Endometrial microvascular endothelial cells (primary cell): ENCODE results near the gene NKD2. TPM values are rescaled to one million over a fixed set of nuclear protein-coding genes. Genes with fewer than 3 reads are reported as not detected.

ENCODE experiments used
- in situ Hi-C: cut with HindIII; loops from 2 replicates; pipeline ENCODE4 v1.10.0; 2017; ENCODE audit warnings: low sequenced_read_pairs, low pct_unique_long_range_greater_than_20kb; ENCODE audit errors: inconsistent ontology term
- total RNA-seq: library from RNA; depleted of rRNA; stranded (reverse); fragments of >200 nt; gene quantifications from one replicate; pipeline ENCODE4 v1.2.3, GENCODE V29; 2015; ENCODE audit errors: inconsistent ontology term

NKD2 gene
- total RNA-seq, 1 donor from 2014 or later = not detected

DNA sequence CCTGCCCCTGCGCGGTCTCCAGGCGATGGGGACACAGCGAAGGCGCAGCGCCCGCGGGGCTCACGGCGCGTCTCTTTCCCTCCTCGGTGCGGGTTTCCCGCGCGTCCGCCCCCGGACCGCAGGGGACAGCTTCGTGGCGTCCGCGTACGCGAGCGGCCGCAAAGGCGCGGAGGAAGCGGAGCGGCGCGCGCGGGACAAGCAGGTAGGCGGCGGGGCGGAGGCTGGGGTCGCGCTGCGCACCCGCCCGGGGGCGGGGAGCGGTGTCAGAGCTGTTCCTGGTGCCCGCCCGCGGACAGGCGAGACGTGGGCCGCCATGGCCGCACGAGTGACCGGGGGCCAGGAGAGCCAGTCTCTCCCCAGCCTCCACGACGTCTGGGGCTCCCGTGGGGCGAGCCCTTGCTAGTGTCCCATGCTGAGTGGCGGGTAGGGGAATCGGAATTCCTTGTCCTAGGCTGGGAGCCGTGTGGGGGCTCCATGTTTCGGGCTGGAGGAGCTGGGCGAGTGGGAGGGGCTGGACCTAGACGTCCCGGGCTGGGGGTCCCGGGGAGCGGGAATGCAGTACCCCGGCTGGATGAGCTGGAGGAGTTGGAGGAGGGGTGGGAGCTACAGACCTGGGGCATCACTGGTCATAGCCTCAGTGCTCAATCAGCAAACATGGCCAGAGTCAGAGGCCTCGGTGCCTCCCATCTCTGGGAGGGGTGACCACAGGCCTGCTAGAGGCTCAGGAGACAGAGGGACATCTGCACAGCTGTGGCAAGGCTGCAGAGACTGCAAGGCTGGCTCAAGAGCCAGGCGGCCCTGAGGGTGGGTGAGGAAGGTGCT lies 968 bp downstream of the NKD2 start:
- in situ Hi-C loops = no loop called here

DNA sequence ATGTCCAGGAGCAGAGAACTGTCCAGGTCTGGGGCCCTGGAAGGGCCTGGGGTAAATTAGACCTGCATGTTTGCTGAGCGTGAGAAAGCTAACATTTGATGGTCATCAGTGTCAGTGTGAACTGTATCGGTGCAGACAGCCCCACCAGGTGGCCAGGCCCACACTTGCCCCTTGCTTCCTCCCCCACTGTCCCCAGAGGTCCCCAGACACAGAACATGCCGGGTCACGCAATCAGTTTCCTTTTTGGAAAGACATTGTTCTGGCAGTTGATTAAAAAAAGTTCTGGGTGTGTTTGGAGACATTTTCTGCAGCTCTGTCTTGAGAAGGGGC lies 1.5 kb downstream of the NKD2 start:
- in situ Hi-C loops = no loop called here

DNA sequence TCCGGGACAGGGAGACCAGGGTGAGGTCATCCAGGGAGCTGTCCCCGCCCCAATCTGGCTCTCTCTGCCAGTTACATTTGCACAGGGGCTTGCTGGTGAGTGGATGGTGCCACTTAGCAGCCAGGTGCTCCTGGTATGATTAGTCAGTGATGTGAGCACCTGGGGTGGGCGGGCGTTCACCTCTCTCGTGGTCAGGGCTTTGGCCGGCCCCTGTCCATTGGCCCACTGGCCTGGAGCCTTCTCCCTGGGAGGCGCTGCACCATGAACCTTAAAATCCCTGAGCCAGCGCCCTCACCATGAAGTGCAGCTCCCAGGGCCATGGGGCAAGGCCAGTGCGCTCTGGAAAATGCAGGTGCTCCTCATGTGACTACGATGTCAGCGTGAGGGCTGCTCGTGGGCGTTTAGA lies 2.0 kb downstream of the NKD2 start:
- in situ Hi-C loops = no loop called here

DNA sequence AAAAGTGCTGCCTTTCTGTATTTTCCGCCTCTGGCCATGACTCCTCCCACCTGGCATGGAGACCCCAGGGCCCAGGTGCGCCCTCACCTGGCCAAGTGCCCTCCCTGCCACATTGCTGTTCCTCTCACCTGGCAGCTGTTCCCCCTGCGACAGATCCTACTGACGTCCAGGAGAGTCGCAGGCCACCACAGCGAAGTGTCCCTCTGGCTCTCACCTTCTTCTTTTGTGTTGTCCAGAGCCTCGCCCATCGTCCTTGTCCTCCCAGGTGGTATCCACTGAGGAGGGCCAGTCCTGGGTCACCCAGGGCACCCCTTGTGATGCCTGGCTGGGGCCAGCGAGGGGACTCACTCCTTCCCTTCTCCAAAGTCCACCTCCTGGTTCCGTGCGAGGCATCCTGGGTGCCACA lies 2.6 kb downstream of the NKD2 start:
- in situ Hi-C loops = no loop called here

DNA sequence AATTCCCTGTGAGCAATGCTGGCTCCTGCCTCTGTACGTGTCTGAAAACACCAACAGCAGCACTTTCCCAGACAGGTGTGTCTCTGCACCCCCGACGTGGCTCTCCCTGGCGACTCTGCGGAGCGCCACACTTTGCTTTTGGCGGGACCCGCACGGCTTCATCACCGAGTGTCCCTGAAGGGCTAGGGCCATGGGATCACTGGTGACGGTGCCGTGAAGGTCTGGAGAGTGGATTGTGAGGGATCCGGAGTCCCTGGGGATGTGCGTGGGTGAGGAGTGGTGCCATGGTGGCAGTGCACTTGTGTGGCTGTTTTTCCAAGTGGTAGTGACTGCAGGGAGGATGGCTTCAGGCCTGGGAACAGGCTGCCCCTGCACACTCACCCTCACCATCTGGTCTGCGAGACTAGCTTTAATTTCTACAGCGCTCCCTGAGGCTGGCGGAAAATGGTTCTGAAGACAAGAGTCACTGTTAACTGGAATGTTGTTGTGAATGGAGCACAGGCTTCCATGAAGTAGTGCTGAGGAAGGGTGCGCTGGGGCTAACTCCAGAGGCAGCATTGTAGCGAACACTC lies 3.2 kb downstream of the NKD2 start:
- in situ Hi-C loops = no loop called here

DNA sequence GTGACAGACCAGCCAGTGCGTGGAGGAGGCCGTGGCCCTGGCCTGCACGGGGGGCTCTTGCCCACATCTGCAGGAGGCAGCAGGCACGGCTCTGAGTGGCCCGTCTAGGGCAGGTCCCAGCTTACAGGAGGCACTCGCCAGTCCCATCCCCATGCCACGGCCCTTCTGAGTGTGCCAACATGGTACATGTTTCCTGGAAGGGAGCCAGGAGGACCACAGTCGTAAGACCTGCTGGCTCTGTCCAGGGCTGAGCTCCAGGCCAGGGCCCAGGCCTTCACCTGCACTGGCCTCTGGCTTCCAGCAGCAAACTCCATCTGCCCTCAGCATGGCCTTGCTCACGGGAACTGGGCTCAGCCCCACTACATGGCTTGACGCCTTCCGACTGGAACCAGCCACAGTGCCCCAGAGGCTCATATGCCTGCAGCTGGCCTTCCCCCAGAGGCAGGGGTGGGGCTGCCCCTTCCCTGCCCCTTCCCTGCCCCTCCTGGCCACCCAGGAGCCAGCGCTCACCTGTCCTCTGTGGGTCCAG lies 3.8 kb downstream of the NKD2 start:
- in situ Hi-C loops = no loop called here

DNA sequence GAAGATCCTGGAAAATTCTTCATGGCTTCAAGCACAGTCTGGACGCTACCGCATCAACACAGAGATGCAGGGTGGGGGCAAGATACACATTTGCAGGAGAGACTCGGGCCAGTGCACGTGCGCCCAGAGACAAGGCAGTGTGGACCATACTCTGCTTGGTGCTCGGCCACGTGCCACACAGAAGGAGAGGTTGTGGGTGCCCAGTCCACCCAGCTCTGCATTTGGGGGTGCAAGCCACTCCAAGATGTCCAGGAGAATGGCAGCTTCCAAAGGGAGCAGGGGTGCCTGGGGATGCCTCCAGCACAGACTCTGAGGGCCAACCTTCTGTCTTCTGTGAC lies 4.3 kb downstream of the NKD2 start:
- in situ Hi-C loops = no loop called here

DNA sequence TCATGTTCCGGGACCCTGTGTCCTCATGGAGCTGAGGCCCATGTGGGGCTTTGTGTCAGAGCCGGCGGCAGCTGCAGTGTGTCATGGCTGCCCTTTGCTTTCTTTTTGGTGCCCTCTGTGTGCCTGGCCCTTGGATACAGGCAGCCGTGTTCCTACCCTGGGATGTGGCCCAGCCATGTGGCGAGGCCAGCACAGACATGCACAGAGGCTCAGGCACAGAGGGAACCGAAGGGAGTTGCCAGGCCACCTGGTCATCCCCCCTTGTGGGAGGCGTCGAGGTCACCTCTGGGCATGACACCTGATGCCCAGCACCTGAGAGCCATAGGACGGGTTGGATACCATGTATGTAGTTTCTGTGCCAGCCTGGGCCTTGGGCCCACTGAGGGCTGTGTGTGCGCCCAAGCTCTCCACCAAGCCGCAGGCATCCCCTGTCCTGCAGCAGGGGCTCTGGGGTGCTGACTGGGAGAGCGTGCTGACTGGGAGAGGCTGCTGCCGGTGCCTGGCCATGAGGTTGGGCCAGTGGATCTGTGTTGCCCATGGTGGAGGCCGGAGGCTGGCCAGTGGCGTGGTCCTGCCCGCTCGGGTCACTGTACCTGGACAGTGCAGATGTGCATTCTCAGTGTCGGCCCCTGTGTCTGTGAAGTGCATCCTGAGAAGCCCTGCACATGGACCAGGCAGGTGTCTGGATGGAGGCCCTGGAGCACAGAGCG lies 4.8 kb downstream of the NKD2 start:
- in situ Hi-C loops = no loop called here

DNA sequence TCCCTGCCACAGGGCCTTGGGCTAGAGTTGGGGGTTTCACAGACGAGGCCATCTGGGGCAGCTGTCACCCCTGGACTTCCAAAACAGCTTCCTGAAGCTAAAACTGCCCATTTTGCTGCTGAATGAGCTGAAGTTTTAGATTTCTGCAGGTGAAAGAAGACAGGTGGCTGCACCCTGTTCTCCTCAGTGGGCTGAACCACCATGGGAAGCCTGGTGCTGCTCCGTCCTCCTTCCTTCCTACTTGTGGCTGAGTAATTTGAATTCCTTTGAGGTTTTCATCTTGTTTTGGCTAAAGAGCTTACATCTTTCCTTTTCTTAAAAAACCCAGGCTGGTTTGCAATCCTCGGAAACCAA lies 5.3 kb downstream of the NKD2 start:
- in situ Hi-C loops = no loop called here

DNA sequence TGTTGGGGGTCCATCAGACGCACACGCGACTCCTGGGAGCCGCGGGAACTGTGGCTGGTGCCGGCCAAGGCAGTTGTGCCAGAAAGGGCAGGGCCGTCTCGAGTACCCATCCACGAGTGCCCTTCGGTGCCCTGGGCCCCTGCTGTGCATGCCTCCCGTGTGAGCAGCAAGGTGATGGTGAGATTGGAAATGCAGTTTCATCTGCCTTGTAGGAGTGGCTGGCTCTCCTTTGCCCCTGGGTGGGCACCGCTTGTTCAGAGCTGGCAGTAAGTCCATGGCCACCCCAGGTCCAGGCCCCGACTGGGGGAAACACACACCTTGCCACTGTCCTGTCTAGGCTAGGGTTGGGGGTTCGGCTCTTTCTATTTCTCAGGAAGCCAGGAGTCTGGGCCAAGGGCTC lies 5.7 kb downstream of the NKD2 start:
- in situ Hi-C loops = no loop called here

DNA sequence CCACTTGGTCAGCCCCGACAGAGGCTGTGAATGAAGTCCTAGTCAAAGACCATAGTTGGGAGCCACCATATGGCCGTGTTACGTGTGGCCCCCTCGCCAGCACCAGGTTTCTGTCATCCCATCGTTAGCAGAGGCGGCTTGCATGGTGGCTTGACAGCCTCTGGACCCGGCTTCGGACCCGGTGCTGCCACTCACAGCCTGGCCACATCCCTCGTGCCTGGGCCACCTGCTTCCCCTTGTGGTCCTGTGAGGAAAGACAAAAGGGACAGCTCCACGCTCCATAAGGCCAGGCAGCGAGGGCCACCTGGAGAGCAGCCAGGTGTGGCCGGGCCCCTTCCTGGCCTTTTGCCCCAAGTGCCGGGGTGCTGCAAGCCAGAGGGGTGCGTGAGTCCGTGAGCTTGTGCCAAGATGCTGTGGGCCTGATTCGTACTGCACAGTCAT lies 6.2 kb downstream of the NKD2 start:
- in situ Hi-C loops = no loop called here

DNA sequence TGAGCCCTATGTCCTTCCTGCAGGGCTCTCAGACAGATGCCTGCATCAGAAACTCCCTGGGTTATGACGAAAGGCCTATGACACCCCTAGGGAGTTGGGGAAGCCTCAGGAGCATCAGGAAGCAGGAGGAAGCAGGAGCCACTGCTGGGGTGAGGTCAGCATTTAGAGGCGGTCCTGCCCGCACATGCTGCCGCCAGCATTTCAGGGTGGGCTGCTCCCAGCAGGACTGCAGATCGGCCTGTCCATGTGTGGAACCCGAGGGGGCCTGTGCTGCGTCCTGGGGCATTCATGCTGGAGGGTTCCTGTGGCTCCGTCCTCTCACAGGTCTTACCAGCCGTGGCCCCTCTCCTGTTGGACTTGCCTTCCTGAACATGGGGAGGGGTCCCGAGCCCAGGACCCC lies 6.9 kb downstream of the NKD2 start:
- in situ Hi-C loops = no loop called here

DNA sequence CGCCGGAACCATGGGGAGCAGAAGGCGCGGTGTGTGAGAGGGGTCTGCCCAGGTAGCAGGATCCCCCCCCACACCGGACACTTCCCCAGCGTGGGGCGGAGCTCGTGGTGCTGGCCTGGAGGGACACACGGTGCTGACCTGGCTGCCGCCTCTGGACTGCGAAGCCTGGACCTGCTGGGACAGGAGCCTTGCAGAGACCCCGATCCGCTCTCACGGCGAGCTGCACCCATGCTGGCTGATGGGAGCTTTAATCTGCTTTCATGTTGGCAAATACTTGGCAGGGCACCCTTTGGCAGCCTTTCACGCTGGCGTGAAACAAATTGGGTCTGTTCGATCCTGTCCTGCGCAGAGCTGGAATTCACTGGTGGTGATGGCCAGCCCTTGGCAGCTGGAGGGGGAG lies 7.4 kb downstream of the NKD2 start:
- in situ Hi-C loops = no loop called here

DNA sequence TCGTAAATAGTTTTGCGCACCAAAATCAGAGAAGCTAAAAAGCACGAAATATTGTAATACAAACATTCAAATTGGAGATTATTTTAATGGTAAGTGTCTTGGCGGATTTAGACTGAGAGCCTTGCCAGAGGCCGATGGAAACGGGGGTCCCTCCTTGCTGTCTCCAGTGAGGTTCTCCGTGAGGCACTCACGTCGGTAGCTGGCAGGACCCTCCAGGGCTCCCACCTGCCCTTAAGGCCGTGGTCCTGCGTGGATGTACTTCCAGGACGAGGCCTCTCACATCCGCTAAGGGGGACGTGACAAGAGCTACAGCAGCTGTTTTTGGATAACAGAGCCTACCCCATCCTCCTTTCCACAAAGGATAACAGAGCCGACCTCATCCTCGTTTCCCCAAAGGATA lies 7.9 kb downstream of the NKD2 start:
- in situ Hi-C loops = no loop called here

DNA sequence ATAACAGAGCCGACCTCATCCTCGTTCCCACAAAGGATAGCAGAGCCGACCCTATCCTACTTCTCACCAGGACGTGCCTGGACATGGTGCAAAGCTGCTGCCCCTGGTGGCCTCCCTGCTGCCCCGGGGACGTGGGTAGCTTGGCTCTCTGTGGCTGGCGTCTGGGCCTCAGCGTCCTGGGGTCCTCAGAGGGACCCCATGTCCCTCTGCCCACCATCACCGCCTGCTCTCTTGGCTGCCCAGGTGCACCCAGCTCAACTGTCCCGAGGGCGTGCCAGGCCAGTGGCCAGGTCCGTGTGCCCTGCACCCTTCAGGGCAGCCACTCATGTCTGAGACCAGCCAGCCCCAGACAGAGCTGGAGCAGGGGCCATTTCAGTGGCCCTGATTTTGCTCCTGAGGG lies 8.5 kb downstream of the NKD2 start:
- in situ Hi-C loops = no loop called here

DNA sequence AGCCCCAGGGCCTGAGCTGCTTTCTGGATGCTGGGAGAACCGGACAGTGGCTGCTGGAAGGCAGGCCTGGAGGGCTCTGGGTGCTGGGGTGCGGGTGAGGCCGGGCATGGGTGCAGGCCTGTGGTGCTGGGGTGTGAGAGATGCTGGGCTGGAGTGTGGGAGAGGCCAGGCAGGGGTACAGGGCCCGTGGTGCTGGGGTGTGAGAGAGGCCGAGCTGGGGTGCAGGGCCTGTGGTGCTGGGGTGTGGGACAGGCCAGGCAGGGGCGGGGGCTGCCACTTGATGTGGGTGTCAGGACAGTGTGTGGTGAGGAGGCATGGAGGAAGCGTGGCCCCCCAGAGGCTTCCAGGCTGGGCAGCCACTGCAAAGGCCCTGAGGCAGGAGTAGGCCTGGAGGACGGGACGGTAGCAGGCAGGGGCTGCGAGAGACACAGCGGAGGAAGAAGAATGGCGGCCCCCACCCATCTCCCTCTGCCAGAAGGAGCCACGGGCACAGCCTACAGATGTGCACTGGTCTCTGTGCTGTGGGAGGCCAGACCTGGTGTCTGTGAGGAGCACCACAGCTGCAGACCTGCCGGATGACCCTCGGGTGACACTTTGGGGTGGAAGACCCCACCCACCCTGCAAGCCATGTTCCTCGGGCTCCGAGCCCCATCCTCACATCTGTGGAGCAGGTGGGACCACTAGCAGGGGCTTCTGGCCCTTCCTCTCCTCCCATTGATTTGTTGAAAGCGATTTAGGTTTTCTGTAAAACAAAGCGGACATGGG lies 9.3 kb downstream of the NKD2 start:
- in situ Hi-C loops = no loop called here

DNA sequence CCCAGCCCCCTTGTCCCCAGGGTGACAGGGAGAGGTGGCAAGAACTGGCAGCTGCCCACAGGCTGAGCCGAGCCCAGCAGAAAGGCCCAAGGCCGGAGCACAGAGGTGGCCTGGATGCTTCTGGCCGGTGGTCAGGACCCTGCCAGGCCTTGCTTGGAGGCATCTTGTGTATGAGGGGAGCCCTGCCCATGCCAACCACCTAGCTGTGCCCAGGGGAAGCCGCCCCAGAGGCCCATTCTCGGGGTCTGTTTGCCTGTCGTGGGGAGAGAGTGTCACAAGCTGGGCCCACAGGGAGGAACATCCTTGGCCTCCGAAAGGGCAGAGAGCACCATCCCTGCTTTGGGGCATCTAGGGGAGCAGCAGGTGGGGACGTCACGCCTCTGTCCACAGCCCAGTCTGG lies 10.0 kb downstream of the NKD2 start:
- in situ Hi-C loops = no loop called here

DNA sequence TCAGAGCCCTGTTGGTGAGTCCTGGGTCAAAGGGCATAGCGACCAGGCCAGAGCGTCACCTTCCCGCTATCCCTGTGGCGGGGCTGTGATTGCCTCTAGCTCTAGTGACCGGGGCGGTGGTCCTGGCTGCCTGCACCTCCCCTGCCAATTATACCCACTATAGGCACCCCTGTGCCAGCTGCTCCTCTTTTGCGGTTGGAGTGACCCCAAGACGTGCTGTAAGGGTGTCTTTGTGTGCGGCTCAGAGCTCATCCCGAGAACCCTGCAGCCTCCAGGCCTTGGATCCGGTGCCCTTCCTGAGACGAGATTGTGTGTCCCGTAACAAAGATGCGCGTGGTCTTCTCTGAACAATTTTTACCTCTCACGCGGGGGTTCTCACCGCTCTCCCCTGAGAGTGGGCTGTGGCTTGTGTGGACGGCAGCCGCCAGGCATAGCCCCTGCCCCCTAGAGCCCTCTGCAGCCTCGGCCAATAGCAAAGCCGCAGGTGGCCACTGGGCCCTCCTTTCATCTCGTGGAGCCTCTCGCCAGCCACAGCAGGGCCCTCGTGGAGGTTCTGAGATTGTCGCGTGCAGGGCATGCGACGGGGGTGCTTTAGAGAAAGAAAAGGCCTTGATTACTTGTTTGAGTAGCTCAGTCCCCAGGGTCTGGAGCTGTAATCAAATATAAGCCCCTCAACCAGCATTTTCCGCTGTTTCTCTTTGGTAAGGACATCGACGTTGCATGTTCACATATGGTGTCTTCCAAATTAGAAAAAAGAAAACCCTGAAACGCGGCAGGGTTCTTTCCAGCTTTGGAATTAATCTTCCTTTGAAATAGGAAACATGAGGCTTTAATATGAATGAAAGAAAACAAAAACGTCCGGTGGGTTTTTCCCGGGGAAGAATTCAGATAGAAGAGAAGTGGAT lies 10.7 kb downstream of the NKD2 start:
- in situ Hi-C loops = no loop called here
